Retinal pigment epithelial cell (primary cell): ENCODE measurements around the gene CFAP92.

Experiments used
- DNase-seq: peaks from one replicate; pipeline ENCODE4 v3.0.0-alpha.2; 2010; ENCODE audit warnings: low read depth
- H3K4me3 ChIP-seq: 2 replicates; pipeline ENCODE4 v1.5.1; 2011; ENCODE audit warnings: mild to moderate bottlenecking, low read length, control low read depth, moderate library complexity
- TF ChIP-seq, protein P1 (sequence below): conservative IDR thresholded peaks from 2 replicates; pipeline ENCODE4 v1.5.1; 2011; ENCODE audit warnings: low read depth, low read length, control low read depth, inconsistent platforms

The CFAP92 gene

GRCh38 chr3:129001101-129001805 lies 7.4 kb upstream of the CFAP92 start, which contains the start of gene EFCC1:
TSS of gene EFCC1 (plus strand) at chr3:129001304. CDS start at chr3:129001629, 325 bp downstream.
- no peak for DNase-seq
- H3K4me3 ChIP-seq: peak within 1 kb of the TSS; percentile 14
- TF ChIP-seq, protein P1, sequence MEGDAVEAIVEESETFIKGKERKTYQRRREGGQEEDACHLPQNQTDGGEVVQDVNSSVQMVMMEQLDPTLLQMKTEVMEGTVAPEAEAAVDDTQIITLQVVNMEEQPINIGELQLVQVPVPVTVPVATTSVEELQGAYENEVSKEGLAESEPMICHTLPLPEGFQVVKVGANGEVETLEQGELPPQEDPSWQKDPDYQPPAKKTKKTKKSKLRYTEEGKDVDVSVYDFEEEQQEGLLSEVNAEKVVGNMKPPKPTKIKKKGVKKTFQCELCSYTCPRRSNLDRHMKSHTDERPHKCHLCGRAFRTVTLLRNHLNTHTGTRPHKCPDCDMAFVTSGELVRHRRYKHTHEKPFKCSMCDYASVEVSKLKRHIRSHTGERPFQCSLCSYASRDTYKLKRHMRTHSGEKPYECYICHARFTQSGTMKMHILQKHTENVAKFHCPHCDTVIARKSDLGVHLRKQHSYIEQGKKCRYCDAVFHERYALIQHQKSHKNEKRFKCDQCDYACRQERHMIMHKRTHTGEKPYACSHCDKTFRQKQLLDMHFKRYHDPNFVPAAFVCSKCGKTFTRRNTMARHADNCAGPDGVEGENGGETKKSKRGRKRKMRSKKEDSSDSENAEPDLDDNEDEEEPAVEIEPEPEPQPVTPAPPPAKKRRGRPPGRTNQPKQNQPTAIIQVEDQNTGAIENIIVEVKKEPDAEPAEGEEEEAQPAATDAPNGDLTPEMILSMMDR: no peak

GRCh38 chr3:129000742-129001100 lies 6.8 kb upstream of the CFAP92 start:
- TF ChIP-seq, protein P1: no peak
- peak overlapping the region; percentile 14 for H3K4me3 ChIP-seq
- DNase-seq: no peak

GRCh38 chr3:128999102-128999501 lies 5.2 kb upstream of the CFAP92 start:
- H3K4me3 ChIP-seq: no peak overlapping the region
- TF ChIP-seq, protein P1: no peak
- no peak for DNase-seq

DNA sequence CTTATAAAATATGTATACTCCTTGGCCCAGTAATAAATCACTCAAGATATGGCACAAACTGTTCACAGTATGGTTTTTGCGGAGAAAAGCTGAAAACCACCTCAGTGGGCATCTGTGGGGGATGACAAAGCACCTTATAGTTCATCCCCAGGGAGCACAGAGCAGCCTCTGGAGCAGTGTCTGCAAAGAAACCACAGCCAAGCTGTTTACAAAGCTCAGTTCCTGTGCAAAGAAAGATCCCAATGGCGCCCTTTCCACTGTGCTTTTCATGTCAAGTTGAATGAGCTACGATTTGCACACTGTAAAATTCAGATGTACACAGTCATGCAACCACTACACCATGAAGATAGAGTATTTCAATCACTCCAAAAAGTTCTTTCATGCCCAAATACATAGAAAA lies 4.7 kb upstream of the CFAP92 start:
- no peak for DNase-seq
- TF ChIP-seq, protein P1: no peak
- H3K4me3 ChIP-seq: no peak overlapping the region

DNA sequence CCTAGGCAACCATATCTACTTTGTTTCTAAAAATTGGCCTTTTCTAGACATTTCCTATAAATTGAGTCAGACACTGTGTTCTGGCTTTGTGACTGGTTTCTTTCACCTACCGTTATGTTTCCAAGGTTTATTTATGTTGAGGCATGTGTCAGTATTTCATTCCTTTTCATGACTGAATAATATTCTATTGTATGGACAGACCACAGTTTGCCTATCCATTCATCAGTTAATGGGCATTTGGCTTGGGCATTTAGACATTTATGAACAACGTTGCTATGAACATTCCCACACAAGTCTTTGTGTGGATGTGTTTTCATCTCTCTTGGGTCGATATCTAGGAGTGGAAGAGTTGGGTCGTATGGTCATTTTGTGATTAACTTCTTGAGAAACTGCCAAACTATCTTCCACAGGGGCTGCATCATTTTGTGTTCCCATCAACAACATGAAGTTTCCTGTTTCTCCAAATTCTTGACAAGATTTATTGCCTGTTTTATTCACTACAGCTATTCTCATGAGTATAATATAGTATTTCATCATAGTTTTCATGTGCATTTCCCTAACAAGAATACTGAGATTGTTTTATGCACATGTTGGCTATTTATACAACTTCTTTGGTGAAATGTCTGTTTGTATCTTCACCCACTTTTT lies 3.7 kb upstream of the CFAP92 start:
- no peak overlapping the region for H3K4me3 ChIP-seq
- no peak for DNase-seq
- TF ChIP-seq, protein P1: no peak

DNA sequence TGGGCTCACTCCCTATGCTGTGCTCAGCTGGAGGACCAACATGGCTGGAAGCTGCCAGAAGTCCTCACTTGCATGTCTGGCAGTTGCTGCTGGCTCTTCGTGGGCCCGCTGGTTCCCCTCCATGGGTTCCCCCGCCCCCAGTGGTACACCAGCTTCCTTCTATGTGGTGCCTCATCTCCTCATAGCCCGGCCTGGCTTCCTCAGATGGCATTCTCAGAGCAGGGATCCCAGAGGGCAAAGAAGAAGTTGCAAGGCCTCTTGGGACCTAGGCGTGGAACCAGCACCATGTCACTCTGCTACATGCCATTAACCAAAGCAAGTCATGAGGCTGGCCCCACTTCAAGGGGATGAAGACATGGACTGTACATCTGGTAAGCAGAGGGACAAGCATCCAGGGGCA lies 2.9 kb upstream of the CFAP92 start:
- no peak for DNase-seq
- TF ChIP-seq, protein P1: no peak
- H3K4me3 ChIP-seq: no peak overlapping the region

GRCh38 chr3:128996200-128996599 lies 2.3 kb upstream of the CFAP92 start:
- TF ChIP-seq, protein P1: no peak

More at GRCh38 chr3:128996200-128996599, 2.3 kb upstream of the CFAP92 start:
- no peak overlapping the region for H3K4me3 ChIP-seq
- DNase-seq: no peak
